ENCODE measurements around the gene ZNF282. TPM values are rescaled to one million over a fixed set of nuclear protein-coding genes. Genes with fewer than 3 reads are reported as not detected.

ZNF282 gene
- total RNA-seq, 1 experiment from 2014 or later = 39.0 TPM

GRCh38 chr7:149197675-149198074 lies 2.3 kb downstream of the ZNF282 start:
- no peaks in the 10 kb centered on the region for H3K9me3 ChIP-seq (ENCODE audit: control insufficient read depth, low read depth, low read length)
- no peak overlapping the region for H2AK5ac ChIP-seq (ENCODE audit: insufficient read length, low read length)
- no peaks in the 10 kb centered on the region for H3K4me1 ChIP-seq (ENCODE audit: insufficient read depth, low read length)
- H2BK15ac ChIP-seq (ENCODE audit: low read depth, low read length) = no peak overlapping the region
- H3K14ac ChIP-seq (ENCODE audit: insufficient read depth, low read length) = no peak overlapping the region
- H3K27me3 ChIP-seq (ENCODE audit: insufficient read depth, low read length) = no peaks in the 10 kb centered on the region
- H4K91ac ChIP-seq (ENCODE audit: insufficient read length, low read depth, low read length) = no peak overlapping the region
- H3K23ac ChIP-seq (ENCODE audit: insufficient read length, low read depth, low read length) = no peak overlapping the region
- no peak overlapping the region for H2BK5ac ChIP-seq (ENCODE audit: insufficient read length, low read length)
- no peak overlapping the region for H3K18ac ChIP-seq (ENCODE audit: insufficient read length, low read depth, low read length)
- no peak overlapping the region for H3K27ac ChIP-seq (ENCODE audit: insufficient read length, low read depth, low read length)
- H2BK12ac ChIP-seq (ENCODE audit: insufficient read length, low read depth, low read length) = no peak overlapping the region
- Mint-ChIP-seq H3K27me3 (ENCODE audit: low read depth) (no peaks in the 10 kb centered on the region), H3K4me3 (peak overlapping the region; percentile 89 to 95; a peak in 1 of 5 replicates), H3K9me3 (no peaks in the 10 kb centered on the region; a peak in 1 of 5 replicates), H3K27ac (no peak overlapping the region), H3K4me1 (peaks cover 12 to 21% of the 10 kb centered on the region in 2 experiments), H3K36me3 (ENCODE audit: insufficient read depth in 1 of 3, low read depth in 3 of 3) (peaks cover 34 to 57% (median 52%) of the 10 kb centered on the region in 3 experiments)
- no peak overlapping the region for H3K9ac ChIP-seq (ENCODE audit: extremely low read depth, insufficient read length, low read length)
- H3K23me2 ChIP-seq (ENCODE audit: insufficient read length, low read depth, low read length, poor library complexity, severe bottlenecking) = peaks cover 7% of the 10 kb centered on the region
- H3K56ac ChIP-seq (ENCODE audit: insufficient read length, low read depth, low read length) = no peak overlapping the region
- H4K20me1 ChIP-seq (ENCODE audit: control insufficient read depth, insufficient read depth, insufficient read length) = no peaks in the 10 kb centered on the region
- H4K5ac ChIP-seq (ENCODE audit: insufficient read length, low read depth, low read length) = no peak overlapping the region
- no peak overlapping the region for H4K8ac ChIP-seq (replicated peaks; ENCODE audit: insufficient read length, low read depth, low read length)
- H3K4me2 ChIP-seq (ENCODE audit: insufficient read depth, insufficient read length, low read length) = no peak overlapping the region
- TF ChIP-seq CTCF (conservative IDR thresholded peaks at IDR 0.05) = no peak
- H3K79me2 ChIP-seq (ENCODE audit: insufficient read depth, low read length) = peaks cover 3% of the 10 kb centered on the region; the same call in 1 of the 2 replicates
- H3T11ph ChIP-seq (ENCODE audit: low read length) = no peak overlapping the region
- peaks cover 3% of the 10 kb centered on the region for H3K79me1 ChIP-seq (ENCODE audit: insufficient read depth, low read depth, low read length, poor library complexity, severe bottlenecking)
- H3K4ac ChIP-seq (ENCODE audit: low read depth, low read length) = no peak overlapping the region
- no CpG with 5 or more reads among the region's 4 CpGs for WGBS (ENCODE audit: extremely low coverage, insufficient read length, low lambda C conversion rate)
- H2AFZ ChIP-seq (ENCODE audit: low read length) = no peak overlapping the region
- H2BK120ac ChIP-seq (ENCODE audit: low read depth, low read length, poor library complexity, severe bottlenecking) = no peak overlapping the region
- no peak overlapping the region for H2BK20ac ChIP-seq (ENCODE audit: low read depth, low read length, poor library complexity, severe bottlenecking)
- DNase-seq = no peak

All from H9 (cell line).